HAP-1 (cell line): ENCODE data around the gene AFAP1L1.
A peak's percentile ranks its signal among the peaks of the same experiment; 100 is the strongest.
"Not testable (repeated sequence)": the region's sequence is repeated elsewhere in the genome, so short reads cannot be mapped to it uniquely, and the experiment has no call there.

Source experiments
- DNase-seq, 2 experiments: peaks; one replicate each; pipeline ENCODE4 v3.0.0-alpha.2; 2016 to 2020; ENCODE audit warnings: low spot score in 2 of 2
- H3K27me3 ChIP-seq: fragments of 250-450 bp; sonication (Bioruptor Pico); 2 replicates; pipeline ENCODE4 v1.5.1; 2020; ENCODE audit warnings: low read depth, mild to moderate bottlenecking, moderate library complexity
- H3K36me3 ChIP-seq: fragments of 250-450 bp; sonication (Bioruptor Pico); replicated peaks from 2 replicates; pipeline ENCODE4 v1.5.1; 2020; ENCODE audit warnings: mild to moderate bottlenecking
- H3K4me1 ChIP-seq: fragments of 250-450 bp; sonication (Bioruptor Pico); 2 replicates; pipeline ENCODE4 v1.5.1; 2020; ENCODE audit warnings: mild to moderate bottlenecking
- H3K4me3 ChIP-seq: fragments of 250-450 bp; sonication (Bioruptor Pico); 2 replicates; pipeline ENCODE4 v1.5.1; 2020; ENCODE audit warnings: mild to moderate bottlenecking, moderate library complexity
- H3K9me3 ChIP-seq: fragments of 250-450 bp; sonication (Bioruptor Pico); 2 replicates; pipeline ENCODE4 v1.5.1; 2020; ENCODE audit warnings: mild to moderate bottlenecking, moderate library complexity
- in situ Hi-C: fragments of 300-500 bp; cut with MboI; formaldehyde crosslinking; loops from 3 replicates; pipeline ENCODE4 v1.14.3; 2020; ENCODE audit warnings: low sequenced_read_pairs, inconsistent platforms, mixed read lengths

AFAP1L1 gene

DNA sequence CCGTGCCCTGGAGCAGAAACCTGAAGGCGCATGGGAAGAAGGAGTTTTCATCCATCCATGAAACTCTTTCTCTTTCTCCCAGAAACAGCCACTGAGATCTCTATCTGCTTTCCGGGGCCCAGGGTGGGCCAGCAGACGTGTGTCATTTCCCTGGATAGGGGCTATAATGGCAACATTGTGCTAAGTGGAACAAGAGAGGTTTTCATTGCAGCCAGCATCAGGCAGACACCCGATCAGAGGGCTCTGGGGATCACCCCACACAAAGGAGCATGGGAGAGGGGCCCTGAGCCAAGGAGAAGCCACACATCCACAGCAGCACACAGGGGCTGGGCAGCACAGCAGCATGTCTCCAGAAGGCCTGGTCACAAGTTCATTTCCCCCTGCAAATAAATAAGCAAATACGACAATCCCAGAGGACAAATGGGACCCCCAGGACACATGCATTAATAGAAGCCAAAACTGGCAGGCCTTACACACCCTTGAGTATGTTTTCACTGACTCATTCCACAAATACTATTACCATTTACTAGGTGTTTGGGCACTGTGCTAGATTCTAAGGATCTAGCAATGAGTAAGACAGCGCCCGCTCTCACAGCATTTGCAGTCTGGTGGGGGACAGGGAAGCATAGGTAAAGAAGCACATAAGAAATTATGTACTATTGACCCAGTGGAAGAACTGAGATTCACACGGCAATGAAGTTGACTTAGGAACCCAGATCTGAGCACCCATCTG is 4.3 kb upstream of the AFAP1L1 start:
- Histone ChIP-seq H3K9me3 (peaks cover 6% of the 10 kb centered on the region; the same call in 1 of the 2 replicates), H3K4me3 (no peak overlapping the region), H3K27me3 (peaks cover 3% of the 10 kb centered on the region; the same call in 1 of the 2 replicates), H3K4me1 (peaks cover 1% of the 10 kb centered on the region), H3K36me3 (no peaks in the 10 kb centered on the region)
- in situ Hi-C loops, result no loop called here
- DNase-seq, result no peak

DNA sequence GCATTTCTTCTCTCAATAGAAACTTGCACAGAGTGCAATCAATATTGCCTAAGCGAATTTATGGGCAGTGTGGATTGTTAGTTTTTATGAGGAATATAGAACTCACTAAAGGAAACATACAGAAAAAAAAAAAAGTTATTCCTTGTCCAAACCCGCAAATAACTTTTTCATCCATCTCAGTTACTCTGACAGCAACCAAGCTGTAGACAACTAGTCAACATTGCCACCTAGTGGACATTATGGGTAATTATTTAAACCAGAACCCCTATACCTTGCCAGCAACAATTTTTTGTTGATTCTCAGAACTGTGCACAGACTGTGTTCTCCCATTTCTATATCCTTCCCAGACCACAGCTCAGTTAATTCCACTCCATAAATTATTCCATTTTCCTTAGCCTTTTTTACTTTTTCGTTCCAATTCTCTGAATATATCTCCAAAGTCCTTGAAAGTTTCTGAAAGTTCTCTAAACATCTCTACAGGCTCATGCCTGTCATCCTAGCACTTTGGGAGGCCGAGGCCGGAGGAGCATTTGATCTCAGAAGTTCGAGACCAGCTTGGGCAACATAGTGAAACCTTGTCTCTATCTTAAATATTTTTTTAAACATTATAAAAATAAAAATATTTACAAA is 2.6 kb upstream of the AFAP1L1 start:
- Histone ChIP-seq H3K9me3 (peaks cover 6% of the 10 kb centered on the region; the same call in 1 of the 2 replicates), H3K27me3 (peaks cover 3% of the 10 kb centered on the region; the same call in 1 of the 2 replicates), H3K4me3 (no peak overlapping the region), H3K36me3 (no peaks in the 10 kb centered on the region), H3K4me1 (peaks cover 3% of the 10 kb centered on the region)
- peak in 1 of 2 experiments; percentile 59 for DNase-seq
- in situ Hi-C loops, result no loop called here

DNA sequence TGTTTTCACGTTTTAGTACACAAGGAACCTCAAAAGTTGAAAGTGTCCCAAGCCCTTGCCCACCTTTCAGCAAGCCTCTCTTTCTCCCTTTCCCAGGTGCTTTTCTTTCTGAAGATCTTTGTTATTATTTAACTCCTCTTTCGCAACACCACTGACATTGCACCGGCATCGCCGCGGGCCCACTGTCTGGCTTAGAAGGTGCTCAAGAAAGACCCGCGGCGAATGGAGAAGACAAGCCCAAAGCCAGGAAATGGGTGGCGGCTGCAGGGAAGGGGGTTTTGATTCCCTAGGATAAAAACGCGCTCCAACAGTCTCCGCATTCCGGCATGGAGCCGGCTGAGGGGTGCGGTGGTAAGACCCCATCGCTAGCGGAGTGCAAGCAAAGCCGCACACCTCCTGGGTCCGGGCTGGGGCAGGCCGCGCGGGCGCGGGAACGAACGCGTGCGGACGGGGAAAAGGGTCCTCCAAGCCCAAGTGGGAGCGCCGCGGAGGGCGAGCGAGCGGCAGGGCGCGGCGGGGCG is 404 bp upstream of the AFAP1L1 start:
- Histone ChIP-seq H3K27me3 (no peaks in the 10 kb centered on the region), H3K36me3 (no peaks in the 10 kb centered on the region), H3K9me3 (peaks cover 6% of the 10 kb centered on the region; the same call in 1 of the 2 replicates), H3K4me3 (peak overlapping the region; percentile 24), H3K4me1 (peaks cover 3% of the 10 kb centered on the region)
- no peak for DNase-seq
- in situ Hi-C loops, result no loop called here

- peak overlapping the region; percentile 44 for H3K4me3 ChIP-seq
- H3K27me3 ChIP-seq, DNase-seq, H3K36me3 ChIP-seq, in situ Hi-C loops, H3K4me1 ChIP-seq, H3K9me3 ChIP-seq: not testable (repeated sequence)
Measured at GRCh38 chr5:149272781-149273180, 1.1 kb downstream of the AFAP1L1 start.

GRCh38 chr5:149273237-149273636 is 1.6 kb downstream of the AFAP1L1 start:
- no peaks in the 10 kb centered on the region for H3K36me3 ChIP-seq
- H3K4me1 ChIP-seq, result peaks cover 3% of the 10 kb centered on the region
- no peaks in the 10 kb centered on the region for H3K27me3 ChIP-seq
- in situ Hi-C loops, result no loop called here
- DNase-seq, result no peak
- no peak overlapping the region for H3K4me3 ChIP-seq
- peaks cover 3% of the 10 kb centered on the region; the same call in 1 of the 2 replicates for H3K9me3 ChIP-seq

DNA sequence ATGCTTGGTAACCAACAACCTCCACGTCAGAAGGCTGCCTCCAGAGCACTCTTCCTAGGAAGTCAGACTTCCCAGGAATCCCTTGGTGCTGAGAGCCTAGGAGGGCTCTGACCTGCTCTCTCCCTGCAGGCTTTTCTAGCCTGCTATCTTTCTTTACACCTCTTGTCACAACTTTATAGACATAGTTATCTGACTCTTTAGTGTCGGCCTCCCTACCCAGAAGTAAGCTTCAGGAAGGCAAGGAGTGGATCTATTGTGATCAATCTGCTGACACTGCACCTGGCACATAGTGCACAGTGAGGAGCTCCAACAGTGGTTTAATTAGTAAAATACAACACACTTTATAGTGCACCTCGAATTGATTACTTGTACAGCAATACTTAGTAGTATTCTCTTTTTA is 2.3 kb downstream of the AFAP1L1 start:
- Histone ChIP-seq H3K9me3 (no peaks in the 10 kb centered on the region), H3K27me3 (no peaks in the 10 kb centered on the region), H3K4me1 (peaks cover 3% of the 10 kb centered on the region), H3K36me3 (no peaks in the 10 kb centered on the region), H3K4me3 (no peak overlapping the region)
- in situ Hi-C loops, result no loop called here
- DNase-seq, result no peak

DNA sequence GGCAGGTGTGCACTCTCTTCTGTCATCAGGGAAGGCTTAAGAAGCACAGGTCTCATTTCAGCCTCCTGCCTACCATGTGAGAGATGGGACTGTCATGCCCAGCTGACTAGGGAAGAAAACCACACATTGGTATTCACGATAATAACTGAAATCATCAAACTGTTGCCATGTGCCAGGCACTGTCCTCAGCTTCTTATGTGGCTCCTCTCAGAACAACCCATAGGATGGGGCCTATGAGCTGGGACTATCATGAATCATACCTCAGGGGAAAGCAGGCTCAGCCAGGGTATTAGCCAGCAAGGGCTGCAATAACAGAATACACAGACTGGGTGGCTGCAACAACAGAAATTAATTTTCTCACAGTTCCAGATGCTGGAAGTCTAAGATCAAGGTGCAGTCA is 3.3 kb downstream of the AFAP1L1 start:
- Histone ChIP-seq H3K9me3 (no peaks in the 10 kb centered on the region), H3K36me3 (no peaks in the 10 kb centered on the region), H3K4me3 (no peak overlapping the region), H3K27me3 (no peaks in the 10 kb centered on the region), H3K4me1 (peaks cover 3% of the 10 kb centered on the region)
- DNase-seq, result no peak
- in situ Hi-C loops, result no loop called here

DNA sequence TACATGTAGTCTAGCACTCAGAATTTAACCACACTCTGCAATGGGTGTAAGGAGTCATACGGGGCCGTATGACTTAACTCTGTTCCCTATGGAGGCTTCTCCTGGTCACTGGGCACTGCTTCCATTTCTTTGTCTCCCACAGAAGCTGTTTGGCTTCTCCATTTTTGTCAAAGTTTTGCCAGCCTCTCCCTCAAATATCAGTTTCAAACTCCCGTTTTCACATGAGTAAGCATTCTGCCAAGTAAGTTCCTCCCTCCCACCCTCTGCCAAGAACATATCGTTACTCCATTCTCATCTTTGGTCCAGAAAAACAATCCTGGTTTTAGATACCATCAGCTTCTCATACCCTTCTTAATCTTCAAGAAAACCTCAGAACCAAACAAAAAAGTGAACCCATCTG is 6.1 kb downstream of the AFAP1L1 start:
- in situ Hi-C loops, result no loop called here
- Histone ChIP-seq H3K9me3 (no peaks in the 10 kb centered on the region), H3K4me3 (no peak overlapping the region), H3K27me3 (no peaks in the 10 kb centered on the region), H3K4me1 (no peaks in the 10 kb centered on the region), H3K36me3 (no peaks in the 10 kb centered on the region)
- no peak for DNase-seq

- no peak for DNase-seq
- Histone ChIP-seq H3K4me1 (no peaks in the 10 kb centered on the region), H3K4me3 (no peak overlapping the region), H3K27me3 (no peaks in the 10 kb centered on the region), H3K36me3 (no peaks in the 10 kb centered on the region), H3K9me3 (no peaks in the 10 kb centered on the region)
- in situ Hi-C loops, result no loop called here
Measured at GRCh38 chr5:149278451-149279210, 7.0 kb downstream of the AFAP1L1 start.

- H3K9me3 ChIP-seq, result no peaks in the 10 kb centered on the region
- no peaks in the 10 kb centered on the region for H3K4me1 ChIP-seq
- DNase-seq, result no peak
- H3K27me3 ChIP-seq, result 0 out of 2 replicates have a peak, but pooled peaks cover 3% of the 10 kb centered on the region
- H3K36me3 ChIP-seq, result no peaks in the 10 kb centered on the region
- in situ Hi-C loops, result no loop called here
- no peak overlapping the region for H3K4me3 ChIP-seq
Measured at GRCh38 chr5:149279661-149280060, 8.0 kb downstream of the AFAP1L1 start.

- no peaks in the 10 kb centered on the region for H3K9me3 ChIP-seq
- no peaks in the 10 kb centered on the region for H3K36me3 ChIP-seq
- H3K27me3 ChIP-seq, result 0 out of 2 replicates have a peak, but pooled peaks cover 3% of the 10 kb centered on the region
- DNase-seq, result no peak
- in situ Hi-C loops, result no loop called here
- no peaks in the 10 kb centered on the region for H3K4me1 ChIP-seq
- no peak overlapping the region for H3K4me3 ChIP-seq
Measured at GRCh38 chr5:149280124-149280523, 8.5 kb downstream of the AFAP1L1 start.

- Histone ChIP-seq H3K4me1 (no peaks in the 10 kb centered on the region), H3K27me3 (0 out of 2 replicates have a peak, but pooled peaks cover 3% of the 10 kb centered on the region), H3K36me3 (no peaks in the 10 kb centered on the region), H3K4me3 (no peak overlapping the region), H3K9me3 (no peaks in the 10 kb centered on the region)
- in situ Hi-C loops, result no loop called here
- DNase-seq, result no peak
Measured at GRCh38 chr5:149280802-149281201, 9.1 kb downstream of the AFAP1L1 start.

DNA sequence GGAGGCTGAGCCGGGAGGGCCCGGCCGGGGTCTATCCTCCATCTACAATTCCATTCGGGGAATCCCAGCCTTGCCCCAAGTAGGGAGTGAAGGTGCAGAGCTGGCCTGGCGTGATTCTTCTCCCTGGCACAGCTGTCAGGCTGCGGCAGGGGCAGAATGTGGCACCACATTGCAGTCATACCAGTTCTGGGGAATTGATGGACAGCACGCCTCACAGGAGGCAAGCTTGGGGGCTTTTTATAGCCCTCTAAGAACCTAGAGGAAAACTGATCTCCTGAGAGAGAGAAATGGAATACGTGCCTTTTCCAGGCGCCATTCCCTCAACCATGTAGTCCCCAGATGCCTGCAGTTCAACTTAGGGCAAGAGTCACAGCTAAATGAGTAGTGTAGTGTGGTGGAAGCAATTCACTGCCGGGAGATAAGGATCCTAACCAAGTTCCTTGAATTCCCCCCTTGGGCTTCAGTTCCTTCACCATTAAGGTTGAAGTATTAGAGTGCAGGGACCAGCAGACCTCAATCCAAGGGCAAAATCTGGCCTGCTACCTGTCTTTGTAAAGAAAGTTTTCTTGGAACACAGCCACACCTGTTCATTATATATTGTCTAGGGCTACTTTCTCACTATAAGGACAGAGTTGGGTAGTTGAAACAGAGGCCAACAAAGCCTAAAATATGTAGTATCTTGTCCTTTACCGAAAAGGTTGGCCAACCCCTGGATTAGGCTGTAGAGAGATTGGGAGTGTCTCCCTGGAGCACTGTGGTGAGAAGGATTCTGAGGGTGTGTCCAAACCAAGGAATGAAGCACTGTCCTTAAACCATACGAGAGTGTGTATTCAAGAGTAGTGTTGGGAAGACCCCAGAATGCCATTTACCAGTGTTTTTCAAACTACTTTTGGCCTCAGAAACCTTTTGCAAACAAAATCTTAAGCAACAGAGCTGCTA is 10.6 kb downstream of the AFAP1L1 start:
- no peaks in the 10 kb centered on the region for H3K4me1 ChIP-seq
- 0 out of 2 replicates have a peak, but pooled peaks cover 3% of the 10 kb centered on the region for H3K27me3 ChIP-seq
- in situ Hi-C loops, result no loop called here
- no peak overlapping the region for H3K4me3 ChIP-seq
- no peaks in the 10 kb centered on the region for H3K36me3 ChIP-seq
- no peak for DNase-seq
- H3K9me3 ChIP-seq, result no peaks in the 10 kb centered on the region
